Body of pancreas (tissue), 4 donors: ENCODE results near the gene THSD4.

Source experiments
- CTCF ChIP-seq, 7 experiments: fragments of 450-650 bp in 4 of 7; fragments of 200-600 bp in 3 of 7; sonication (generic) in 3 of 7; IDR thresholded peaks; one replicate each; pipeline ENCODE4 v1.5.1; 2016 to 2019; ENCODE audit warnings: antibody characterized with exemption in 7 of 7
- POLR2A ChIP-seq, 3 donors: fragments of 450-650 bp; IDR thresholded peaks; one replicate each; pipeline ENCODE4 v1.6.1; 2016; ENCODE audit warnings: antibody characterized with exemption in 3 of 3, mild to moderate bottlenecking in 2 of 3

GRCh38 chr15:71331173-71331572, 215.9 kb downstream of the THSD4 start:
- no peak for TF ChIP-seq POLR2A (IDR thresholded peaks at IDR 0.05)
- TF ChIP-seq CTCF (IDR thresholded peaks at IDR 0.05): no peak
